Fibroblast of peridontal ligament (primary cell): ENCODE data around the gene KCNIP4.
A peak's percentile ranks its signal among the peaks of the same experiment; 100 is the strongest.

Source experiments
- DNase-seq: peaks from one replicate; pipeline ENCODE4 v3.0.0-alpha.2; 2010; ENCODE audit errors: extremely low read depth

KCNIP4 gene

GRCh38 chr4:21901281-21901680, 47.3 kb downstream of the KCNIP4 start:
- DNase-seq = no peak

- DNase-seq = no peak
Observed at GRCh38 chr4:21900211-21900610, 48.4 kb downstream of the KCNIP4 start.

GRCh38 chr4:21898101-21898500, 50.5 kb downstream of the KCNIP4 start:
- no peak for DNase-seq

GRCh38 chr4:21896767-21897166, 51.8 kb downstream of the KCNIP4 start:
- no peak for DNase-seq

GRCh38 chr4:21893136-21893535, 55.4 kb downstream of the KCNIP4 start:
- peak; percentile 72 for DNase-seq

GRCh38 chr4:21890231-21890630, 58.3 kb downstream of the KCNIP4 start:
- no peak for DNase-seq

- peak; percentile 95 for DNase-seq
Observed at GRCh38 chr4:21888195-21888976, 60.2 kb downstream of the KCNIP4 start.

GRCh38 chr4:21887481-21887880, 61.1 kb downstream of the KCNIP4 start:
- DNase-seq = no peak

GRCh38 chr4:21885770-21886169, 62.8 kb downstream of the KCNIP4 start:
- no peak for DNase-seq

- DNase-seq = peak; percentile 72
Observed at GRCh38 chr4:21885241-21885640, 63.3 kb downstream of the KCNIP4 start.

- no peak for DNase-seq
Observed at GRCh38 chr4:21884615-21885014, 64.0 kb downstream of the KCNIP4 start.

- DNase-seq = no peak
Observed at GRCh38 chr4:21882051-21882839, 66.3 kb downstream of the KCNIP4 start.

GRCh38 chr4:21879187-21879586, 69.4 kb downstream of the KCNIP4 start:
- peak; percentile 44 for DNase-seq

- no peak for DNase-seq
Observed at GRCh38 chr4:21876711-21877110, 71.9 kb downstream of the KCNIP4 start.

GRCh38 chr4:21873145-21873544, 75.4 kb downstream of the KCNIP4 start:
- DNase-seq = no peak

GRCh38 chr4:21872101-21872500, 76.5 kb downstream of the KCNIP4 start:
- no peak for DNase-seq

- no peak for DNase-seq
Observed at GRCh38 chr4:21869978-21870745, 78.4 kb downstream of the KCNIP4 start.

GRCh38 chr4:21864686-21865085, 83.9 kb downstream of the KCNIP4 start:
- no peak for DNase-seq

- no peak for DNase-seq
Observed at GRCh38 chr4:21862917-21863316, 85.7 kb downstream of the KCNIP4 start.

- DNase-seq = peak; percentile 64
Observed at GRCh38 chr4:21858971-21859370, 89.6 kb downstream of the KCNIP4 start.

GRCh38 chr4:21856754-21857153, 91.8 kb downstream of the KCNIP4 start:
- DNase-seq = no peak

- no peak for DNase-seq
Observed at GRCh38 chr4:21856301-21856700, 92.3 kb downstream of the KCNIP4 start.
